HUDEP-2 (cell line): ENCODE results near the gene STK39.

Source experiments
- DNase-seq, 76 experiments: peaks; one replicate each; lab custom pipeline; 2025; ENCODE audit not compliant: unreplicated experiment in 76 of 76; lab: John Stamatoyannopoulos, UW

STK39 gene

DNA sequence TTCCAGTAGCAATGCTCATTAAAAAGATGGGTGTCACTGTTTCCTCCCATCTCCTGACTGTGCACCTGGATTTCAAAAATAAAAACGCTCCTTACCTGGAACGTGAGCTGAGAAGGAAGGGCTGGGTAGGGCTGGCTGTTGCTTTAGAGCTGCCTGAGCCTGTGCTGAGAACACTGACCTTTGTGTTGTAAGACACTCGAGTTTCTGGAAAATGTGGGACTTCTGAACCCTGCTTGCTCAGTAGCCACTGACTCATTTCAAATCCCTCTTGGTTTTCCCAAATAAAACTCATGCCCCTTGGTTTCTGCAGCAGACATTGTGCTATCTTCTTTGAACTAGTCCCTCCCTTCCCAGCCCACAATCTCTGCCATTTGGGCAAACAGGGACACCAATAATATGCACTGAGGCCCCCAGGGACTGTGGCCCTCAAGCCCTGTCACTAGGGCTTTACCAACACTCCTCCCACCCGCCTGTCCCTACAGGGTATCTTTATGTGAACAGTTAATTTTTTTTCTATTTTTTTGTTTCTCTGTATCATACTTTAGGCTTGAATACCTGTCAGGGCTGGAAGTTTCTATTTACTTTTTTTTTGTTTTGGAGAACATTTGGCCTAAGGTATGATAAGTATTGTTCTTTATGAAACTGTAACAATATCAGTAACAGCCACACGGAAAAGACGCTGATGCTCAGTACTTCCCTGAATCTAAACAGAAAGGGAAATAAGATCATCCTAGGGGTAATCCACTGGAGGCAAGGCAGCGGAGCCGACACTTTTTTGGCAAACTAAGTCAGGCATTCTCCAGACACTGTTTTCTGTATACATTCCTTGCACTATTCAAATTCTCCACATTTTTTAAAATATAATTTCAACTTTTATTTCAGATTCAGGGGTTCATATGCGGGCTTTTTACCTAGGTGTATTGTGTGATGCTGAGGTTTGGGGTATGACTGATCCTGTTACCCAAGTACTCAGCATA is 280.2 kb downstream of the STK39 start:
- DNase-seq: no peak

DNA sequence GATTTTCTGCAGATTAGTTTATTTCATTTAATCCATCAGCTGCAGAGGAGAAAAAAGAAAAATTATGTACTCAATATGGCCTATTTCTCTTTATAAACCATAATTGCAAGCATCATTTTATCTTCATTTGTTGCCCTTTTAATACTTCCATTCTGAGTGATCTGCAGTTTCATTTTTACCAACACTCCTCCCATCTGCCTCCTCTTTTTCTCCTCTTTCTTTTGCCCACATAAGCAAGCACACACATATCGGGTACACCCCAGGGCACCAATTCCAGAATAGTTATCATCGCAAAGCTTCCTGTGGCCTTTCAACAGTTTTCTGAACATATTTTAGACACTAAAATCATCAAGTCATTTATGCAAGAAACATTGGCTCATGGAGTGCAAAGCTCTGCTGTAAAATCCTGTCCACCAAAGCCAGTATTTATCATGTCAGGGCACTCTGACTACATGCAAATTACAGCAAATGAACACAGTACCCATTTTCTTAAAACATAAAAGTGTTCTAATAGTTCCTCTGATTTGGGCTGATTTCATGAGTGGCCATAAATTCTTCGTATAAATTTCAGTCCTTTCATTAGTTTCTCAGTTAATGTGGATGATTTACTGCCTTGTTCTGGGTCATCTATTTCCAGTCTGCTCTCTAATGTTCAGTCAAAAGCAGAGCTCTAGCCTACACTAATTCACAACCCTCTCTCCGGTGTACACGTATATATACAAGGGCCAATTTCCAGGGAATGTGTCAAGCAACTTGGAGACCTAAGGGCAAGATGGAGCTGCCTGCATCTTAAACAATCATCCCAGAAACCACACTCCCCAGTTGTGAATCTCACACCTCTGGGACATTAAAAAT is 281.3 kb downstream of the STK39 start:
- no peak for DNase-seq

DNA sequence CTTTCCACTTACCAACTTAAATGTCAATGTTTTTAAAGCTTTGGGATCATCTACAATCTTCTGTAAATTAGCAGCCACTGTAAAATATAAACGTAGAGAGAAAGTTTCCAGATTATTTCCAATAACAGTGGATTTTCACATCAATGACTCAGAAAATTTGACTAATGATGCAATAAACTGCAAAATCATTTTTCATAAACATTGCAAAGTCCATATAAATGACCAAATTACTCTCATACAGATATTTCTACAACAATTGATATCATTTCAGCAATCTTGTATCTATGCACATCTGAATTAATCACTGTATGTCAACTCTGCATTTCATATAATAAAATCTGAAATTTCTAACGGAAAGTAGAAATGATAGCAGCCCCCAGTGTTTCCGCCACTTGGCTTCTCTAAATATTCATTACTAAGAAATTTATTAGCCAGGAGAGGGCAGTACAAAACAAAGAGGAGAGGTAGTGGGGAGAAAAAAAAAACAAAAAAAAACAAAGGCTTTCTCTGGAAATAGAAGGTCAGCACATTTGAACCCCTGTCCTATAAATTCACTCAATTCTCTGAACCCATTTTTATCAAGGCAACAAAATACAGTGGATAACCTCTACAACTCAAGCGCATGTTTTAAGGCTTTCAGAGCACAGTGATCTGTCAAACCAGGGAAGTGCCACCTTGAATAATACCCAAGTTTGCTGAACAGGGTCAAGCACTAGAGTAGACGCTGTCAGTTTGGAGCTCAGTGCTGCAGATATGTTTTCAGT is 282.6 kb downstream of the STK39 start:
- DNase-seq: no peak

DNA sequence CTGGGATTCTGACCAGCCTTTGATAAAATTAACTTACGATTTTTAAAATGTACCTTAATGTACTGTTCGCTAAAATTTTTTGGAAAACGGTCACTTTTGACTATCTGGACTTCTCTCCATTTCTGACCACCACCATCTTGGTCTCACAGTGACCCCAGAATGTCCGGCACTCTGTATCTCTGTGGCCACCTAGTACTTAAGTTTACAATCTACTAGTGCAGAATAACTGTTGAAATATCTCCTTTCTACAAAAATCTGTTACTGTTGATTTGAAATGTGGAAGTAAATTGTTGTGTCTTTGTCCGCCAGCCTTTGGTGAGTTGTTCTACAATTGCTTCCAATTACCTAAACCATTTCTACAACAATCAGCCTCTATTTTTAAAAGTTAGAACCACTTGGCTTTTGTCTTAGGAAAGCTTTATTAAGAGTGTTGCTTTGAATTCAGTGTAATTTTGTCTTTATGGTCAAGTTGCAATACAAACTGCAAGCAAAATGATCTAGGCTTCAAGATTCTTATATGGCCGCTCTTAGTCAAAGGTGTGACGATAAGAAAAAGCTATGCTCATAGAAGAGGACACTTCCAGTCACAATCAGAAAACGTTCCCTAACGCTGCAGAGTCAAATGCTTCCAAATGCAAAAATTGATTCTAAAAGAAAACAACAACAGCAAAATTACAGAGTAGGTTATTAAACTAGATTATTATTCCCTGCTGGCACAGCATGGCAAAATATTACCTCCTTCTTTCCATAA is 283.3 kb downstream of the STK39 start:
- no peak for DNase-seq

DNA sequence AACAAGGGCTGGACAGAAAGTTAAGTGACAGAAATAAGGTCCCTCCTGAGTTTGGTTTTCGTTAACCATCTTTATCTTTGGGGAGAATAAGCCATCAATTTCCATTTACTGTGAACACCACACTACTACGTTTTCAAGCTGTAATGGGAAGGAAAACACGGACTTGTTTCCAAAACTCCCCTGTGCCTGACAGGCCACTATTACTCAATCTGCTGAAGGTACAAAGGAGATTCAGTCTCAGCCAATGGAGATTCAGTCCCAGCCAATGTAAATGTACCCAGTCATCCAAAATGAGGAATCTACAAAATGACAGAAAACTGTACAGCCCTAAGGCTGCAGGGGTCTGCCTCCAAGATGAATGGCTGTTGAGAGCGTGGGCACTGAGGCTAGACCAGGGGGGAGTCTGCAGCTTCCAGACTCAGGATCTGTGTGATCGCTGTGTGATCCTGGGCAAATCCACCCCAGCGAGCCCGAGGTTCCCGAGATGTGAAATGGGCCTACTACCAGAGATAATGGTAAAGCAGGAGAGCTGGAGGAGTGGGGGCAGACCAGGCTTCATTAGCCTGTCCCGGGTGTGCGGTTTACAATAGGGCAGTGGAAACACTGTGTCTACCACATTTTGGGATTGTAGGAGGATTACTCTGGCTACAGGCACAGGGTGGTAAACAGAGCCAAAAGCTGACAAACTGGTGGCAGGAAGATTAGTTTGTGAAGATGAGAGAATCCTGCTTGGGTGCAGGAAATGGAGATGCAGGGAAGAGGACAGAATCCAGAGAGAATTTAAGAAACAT is 284.8 kb downstream of the STK39 start:
- DNase-seq: no peak

DNA sequence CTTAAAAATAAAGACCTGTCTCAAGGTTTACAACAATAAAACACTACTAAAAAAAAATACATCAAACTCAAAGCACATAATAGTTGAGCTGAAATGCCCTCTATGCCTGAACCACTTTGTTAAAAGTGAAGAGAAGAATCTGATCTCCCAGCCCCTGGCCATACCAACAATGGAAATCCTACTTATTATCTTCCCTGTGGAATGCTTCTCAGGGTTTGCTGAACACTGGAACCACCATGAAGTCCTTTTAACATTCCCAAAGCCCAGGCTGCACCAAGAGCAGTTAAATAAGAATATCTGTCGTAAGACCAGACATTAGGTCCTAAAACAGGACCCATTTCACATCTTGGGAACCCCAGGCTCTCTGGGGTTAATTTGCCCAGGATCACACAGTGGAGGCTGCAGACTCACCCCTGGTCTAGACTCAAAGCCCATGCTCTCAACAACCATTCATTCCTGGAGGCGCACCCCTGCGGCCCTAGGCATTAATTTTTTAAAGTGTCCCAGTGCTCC is 285.8 kb downstream of the STK39 start:
- no peak for DNase-seq

DNA sequence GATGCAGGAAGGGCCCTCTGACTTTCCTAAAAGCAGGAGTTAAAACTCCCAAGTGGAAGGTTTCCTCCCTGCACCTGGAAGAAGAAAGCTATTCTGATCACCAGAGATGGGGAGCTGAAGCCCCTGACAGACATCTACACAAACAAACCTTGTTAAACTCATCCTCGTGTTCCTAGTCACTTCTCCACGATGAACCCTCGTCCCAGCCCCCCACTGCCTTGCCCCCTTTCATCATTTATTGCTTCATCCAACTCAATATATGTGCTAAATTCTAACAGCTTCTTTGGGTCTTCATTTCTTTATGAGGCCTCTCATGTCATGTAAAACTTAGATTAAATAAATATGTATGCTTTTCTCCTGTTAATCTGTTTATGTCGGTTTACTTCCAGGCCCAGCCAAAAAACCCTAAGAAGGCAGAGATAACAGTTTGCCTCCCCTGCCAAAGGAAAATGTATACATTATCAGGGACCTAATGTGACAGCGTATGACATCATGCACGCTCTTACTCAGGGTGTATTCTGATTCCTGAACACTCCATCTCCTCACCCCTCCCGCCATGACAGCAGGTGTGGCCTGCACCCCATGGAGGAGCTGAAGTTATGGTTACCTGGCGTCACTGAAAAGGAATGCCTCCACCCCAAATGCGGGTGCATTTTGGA is 287.2 kb downstream of the STK39 start:
- DNase-seq: no peak

DNA sequence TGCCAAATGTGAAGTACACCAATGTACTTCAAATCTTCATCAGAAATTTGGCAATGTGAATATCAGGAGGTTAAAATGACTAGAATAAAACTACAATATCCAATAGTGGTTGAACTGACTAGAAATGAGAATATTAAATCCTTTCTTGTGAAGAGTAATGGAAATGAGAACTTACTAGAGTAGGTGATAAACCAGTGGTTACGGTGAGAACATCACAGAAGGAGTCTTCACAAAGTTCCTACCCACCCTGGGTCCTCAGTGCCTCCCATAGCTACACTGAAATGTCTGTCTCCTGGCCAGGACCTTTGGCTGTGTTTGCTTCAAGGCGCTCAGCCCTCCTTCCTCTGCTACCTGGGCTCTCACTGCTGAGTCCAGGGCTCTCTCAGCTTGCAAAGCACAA is 289.7 kb downstream of the STK39 start:
- DNase-seq: no peak

DNA sequence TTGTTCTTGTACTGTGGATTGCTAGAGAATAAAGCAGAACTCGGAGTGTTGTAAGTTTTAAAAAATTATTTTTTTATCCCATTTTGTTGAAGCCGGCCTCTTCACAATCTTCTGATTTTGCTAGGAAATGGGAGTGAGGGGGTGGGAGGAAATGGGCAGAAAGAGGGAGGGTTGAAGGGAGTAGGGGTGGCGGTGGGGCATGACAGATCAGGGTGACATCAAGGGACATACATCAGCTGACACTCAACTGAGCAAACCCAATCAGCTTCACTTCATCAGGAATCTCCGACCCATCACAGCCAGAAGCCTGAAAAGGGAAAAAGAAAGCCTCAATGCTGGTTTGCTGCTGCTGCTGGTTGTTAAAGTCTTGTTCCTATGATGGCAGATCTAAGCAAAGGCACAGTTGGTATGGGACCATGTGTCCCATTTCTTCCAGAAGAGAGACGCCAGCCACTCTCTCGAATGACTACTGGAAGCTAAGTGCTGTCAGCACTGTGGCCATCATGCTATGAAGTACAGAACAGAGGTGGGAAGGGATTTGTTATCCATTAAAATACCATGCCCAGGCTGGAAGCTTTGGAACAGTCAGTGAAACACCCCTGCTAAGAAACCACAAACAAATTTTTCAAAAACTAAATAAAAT is 292.0 kb downstream of the STK39 start:
- no peak for DNase-seq

DNA sequence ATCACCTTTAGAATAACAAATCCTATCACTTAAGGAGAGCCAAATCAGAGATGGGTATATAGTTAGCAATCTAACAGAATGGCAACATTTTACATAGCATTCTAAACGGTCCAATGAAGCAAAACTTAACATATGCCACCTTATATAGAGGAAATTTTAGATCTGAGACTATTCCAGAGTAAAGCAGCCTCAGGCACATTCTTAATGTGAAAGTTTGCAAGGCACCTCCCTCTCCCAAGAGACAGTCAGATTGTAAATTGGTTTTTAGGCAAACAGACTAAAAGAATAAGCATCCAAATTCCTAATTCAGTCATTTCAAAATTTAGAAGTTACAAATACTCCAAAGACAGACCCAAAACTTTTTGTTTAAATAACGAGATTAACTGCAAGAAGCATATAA is 292.9 kb downstream of the STK39 start:
- DNase-seq: no peak

DNA sequence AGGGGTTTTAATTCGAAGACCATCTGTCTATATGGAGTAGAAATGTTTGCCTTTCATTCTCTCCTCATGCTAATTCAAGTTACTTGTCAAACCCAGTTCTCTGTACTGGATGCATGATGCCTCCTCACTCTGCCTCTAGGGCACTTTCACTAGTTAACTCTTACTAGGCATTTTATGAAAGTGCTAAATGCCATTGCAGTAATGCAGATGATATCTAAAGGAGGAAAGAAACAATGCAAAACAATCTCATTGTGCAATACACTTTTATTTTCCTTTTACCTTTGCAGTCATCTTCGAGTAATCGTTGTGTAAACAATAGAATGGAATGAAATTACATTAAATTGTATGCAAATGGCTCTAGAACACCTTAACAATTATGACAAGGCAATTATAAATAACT is 293.6 kb downstream of the STK39 start:
- DNase-seq: no peak

DNA sequence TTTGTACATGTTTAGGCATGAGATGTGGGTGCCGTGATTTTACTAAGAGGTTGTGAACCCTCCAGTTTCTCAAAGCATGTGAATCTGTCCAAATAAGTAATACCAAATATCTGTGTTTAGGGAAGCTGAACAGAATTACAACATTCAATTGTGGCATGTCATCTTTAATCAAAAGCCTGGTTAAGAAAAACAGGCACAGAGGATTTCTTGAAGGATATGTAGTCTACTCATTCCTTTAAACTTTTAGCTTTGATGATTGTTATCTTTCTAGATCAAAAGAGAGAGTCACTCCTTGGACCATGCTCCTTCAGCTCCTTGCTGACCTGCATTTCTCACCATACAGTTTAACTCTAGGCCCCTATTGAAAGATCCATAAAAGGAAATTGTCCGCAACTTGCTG is 296.8 kb downstream of the STK39 start:
- no peak for DNase-seq

DNA sequence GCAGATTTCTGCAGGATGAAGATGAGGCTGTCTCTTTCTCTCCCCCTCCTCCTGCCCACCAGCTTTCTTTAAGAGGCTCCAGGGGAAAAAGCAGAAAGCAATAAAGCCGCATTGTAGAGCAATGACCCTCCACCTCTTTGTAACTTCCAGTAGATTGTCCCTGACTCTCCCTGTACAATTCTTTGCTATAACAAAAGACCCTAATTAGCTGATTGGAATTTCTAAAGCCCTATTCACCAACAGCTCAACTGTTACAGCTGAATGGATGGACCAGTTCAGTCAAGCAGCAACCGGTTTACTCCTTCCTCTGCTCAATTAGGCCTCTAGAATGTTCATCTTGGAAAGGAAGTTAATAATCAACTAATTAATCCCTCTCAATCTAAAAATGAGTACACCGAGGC is 301.0 kb downstream of the STK39 start:
- no peak for DNase-seq

DNA sequence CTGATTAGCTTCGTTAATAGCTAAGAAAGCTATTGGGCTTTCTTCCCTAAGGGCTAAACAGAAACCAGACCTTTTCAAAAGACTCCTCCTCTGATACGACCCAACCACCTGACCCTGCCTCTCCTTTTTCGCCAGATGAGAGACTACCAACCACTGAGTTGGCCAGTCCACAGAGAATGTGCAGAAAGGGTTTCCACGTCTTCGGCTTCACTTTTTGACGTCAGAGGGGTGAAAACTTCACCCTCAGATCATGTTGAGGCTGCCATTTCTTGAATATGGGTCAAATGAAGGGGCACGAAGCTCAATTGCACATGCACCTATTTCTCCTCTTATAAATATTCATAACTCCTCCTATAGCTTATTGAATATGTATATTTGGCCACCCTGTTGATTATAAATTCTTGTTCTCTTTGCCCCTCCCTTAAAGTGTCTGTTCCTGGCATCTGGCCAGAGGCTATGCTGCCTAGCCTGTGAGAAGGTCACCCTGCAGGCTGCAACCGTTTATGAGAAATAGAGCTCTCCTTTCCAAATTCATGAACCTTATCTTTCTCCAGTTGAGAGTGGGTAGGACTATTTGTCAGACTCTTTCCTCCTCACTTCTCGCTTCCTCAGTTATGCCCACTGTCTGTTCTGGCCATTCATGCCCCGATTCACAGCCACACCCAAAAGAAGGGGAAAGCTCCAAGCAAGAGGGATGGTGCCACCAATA is 301.6 kb downstream of the STK39 start:
- DNase-seq: peak in 20 of 76 experiments; percentile 1 to 62 (median 14)

DNA sequence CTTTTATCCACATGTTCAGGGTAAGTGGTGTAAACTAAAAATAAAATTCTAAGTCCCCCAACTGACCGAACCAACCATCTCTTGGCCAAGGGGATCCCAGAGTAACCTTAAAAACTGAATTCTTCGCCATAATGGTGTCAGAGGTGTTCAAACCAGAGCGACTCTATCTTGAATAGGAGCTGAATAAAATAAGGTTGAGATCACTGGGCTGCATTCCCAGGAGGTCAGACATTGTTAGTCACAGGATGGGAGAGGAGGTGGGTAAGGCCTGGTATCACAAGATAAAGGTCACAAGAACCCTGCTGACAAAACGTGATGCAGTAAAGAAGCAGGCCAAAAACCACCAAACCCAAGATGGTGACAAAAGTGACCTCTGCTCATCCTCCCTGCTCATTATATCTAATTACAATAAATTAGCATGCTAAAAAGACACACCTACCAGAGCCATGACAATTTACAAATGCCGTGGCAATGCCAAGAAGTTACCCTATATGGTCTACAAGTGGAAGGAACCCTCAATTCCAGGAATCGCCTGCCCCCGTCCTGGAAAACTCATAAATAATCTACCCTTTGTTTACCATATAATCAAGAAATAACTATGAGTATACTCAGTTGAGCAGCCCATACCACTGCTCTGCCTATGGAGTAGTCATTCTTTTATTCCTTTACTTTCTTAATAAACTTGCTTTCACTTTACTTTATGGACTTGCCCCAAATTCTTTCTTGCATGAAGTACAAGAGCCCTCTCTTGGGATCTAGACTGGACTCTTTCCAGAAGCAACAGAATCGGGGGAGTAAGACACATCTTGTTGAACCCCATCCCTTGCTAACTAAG is 302.4 kb downstream of the STK39 start:
- DNase-seq: peak in 47 of 76 experiments; percentile 3 to 83 (median 37)

DNA sequence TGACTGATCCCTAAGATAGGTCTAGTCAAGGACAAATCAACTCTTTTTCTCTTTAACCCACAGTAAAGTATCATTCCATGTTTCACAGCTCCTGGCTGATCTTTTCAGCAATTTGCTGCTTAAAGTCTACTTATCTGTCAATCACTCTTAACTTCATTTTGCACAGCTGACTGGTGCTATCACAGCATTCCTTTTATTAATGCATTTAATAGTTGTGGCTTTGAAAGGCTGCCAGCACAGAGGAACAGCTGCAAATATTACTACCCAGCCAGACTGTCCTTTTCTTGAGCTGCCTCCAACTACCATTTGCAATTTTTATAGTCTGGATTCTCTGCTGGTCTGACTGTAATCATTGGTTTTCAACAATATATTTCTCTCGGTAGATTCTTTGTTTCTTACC is 303.5 kb downstream of the STK39 start:
- DNase-seq: peak in 2 of 76 experiments; percentile 1 to 14

DNA sequence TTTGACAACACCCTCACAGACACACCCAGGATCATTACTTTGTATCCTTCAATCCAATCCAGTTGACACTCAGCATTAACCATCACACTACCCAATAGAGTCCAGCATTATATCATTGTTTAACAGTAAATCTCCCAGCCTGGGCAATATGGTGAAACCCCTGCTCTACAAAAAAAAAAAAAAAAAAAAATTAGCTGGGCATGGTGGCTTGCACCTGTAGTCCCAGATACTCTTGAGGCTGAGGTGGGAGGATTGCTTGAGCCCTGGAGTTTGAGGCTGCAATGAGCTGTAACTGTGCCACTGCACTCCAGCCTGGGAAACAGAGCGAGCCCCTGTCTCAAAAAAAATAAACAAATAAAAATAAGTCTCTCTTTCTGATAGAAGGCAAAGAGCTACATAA is 304.0 kb downstream of the STK39 start:
- no peak for DNase-seq
